MM.1S (cell line): ENCODE data around the gene TMEM225B.
A peak's percentile ranks its signal among the peaks of the same experiment; 100 is the strongest.
"Not testable (repeated sequence)": the region's sequence is repeated elsewhere in the genome, so short reads cannot be mapped to it uniquely, and the experiment has no call there.

Source experiments
- DNase-seq: peaks from one replicate; pipeline ENCODE4 v3.0.0-alpha.2; 2015
- H2AFZ ChIP-seq: fragments of 300-600 bp; sonication (generic); 2 replicates; pipeline ENCODE4 v1.6.0; 2016; ENCODE audit warnings: antibody characterized with exemption, low read length
- H3F3A ChIP-seq: fragments of 300-600 bp; sonication (generic); 2 replicates; pipeline ENCODE4 v1.6.1; 2016; ENCODE audit warnings: mild to moderate bottlenecking, antibody characterized with exemption, low read length, moderate library complexity, mixed read lengths; ENCODE audit not compliant: insufficient read depth
- H3K27ac ChIP-seq: fragments of 300-600 bp; sonication (generic); 2 replicates; pipeline ENCODE4 v1.5.1; 2016; ENCODE audit warnings: mild to moderate bottlenecking, low read length
- H3K27me3 ChIP-seq: fragments of 300-600 bp; sonication (generic); replicated peaks from 2 replicates; pipeline ENCODE4 v1.6.0; 2016; ENCODE audit warnings: low read length; ENCODE audit not compliant: insufficient read depth
- H3K36me3 ChIP-seq: fragments of 300-600 bp; sonication (generic); replicated peaks from 2 replicates; pipeline ENCODE4 v1.6.1; 2016; ENCODE audit warnings: mild to moderate bottlenecking, low read length, mixed read lengths; ENCODE audit not compliant: insufficient read depth
- H3K4me1 ChIP-seq: fragments of 300-600 bp; sonication (generic); 2 replicates; pipeline ENCODE4 v1.6.1; 2016; ENCODE audit warnings: low read length, mixed read lengths
- H3K4me2 ChIP-seq: fragments of 300-600 bp; sonication (generic); 2 replicates; pipeline ENCODE4 v1.6.0; 2016; ENCODE audit warnings: low read depth, low read length
- H3K4me3 ChIP-seq: fragments of 300-600 bp; sonication (generic); 2 replicates; pipeline ENCODE4 v1.5.1; 2016; ENCODE audit warnings: low read length, mixed read lengths
- H3K79me2 ChIP-seq: fragments of 300-600 bp; sonication (generic); 2 replicates; pipeline ENCODE4 v1.6.1; 2016; ENCODE audit warnings: mixed run types, low read length, mixed read lengths
- H3K9ac ChIP-seq: fragments of 300-600 bp; sonication (generic); 2 replicates; pipeline ENCODE4 v1.6.1; 2016; ENCODE audit warnings: low read length, mixed read lengths
- H3K9me2 ChIP-seq: fragments of 300-600 bp; sonication (generic); replicated peaks from 2 replicates; pipeline ENCODE4 v1.6.1; 2016; ENCODE audit warnings: mild to moderate bottlenecking, low read length, mixed read lengths; ENCODE audit not compliant: insufficient read depth
- H3K9me3 ChIP-seq: fragments of 300-600 bp; sonication (generic); replicated peaks from 2 replicates; pipeline ENCODE4 v1.6.1; 2016; ENCODE audit warnings: mild to moderate bottlenecking, low read length, mixed read lengths; ENCODE audit not compliant: insufficient read depth
- H4K20me1 ChIP-seq: fragments of 300-600 bp; sonication (generic); 2 replicates; pipeline ENCODE4 v1.6.1; 2016; ENCODE audit warnings: mild to moderate bottlenecking, low read length, moderate library complexity, mixed read lengths; ENCODE audit not compliant: insufficient read depth
- CTCF ChIP-seq: fragments of 300-600 bp; sonication (generic); IDR thresholded peaks from 2 replicates; pipeline ENCODE4 v1.5.1; 2016; ENCODE audit warnings: antibody characterized with exemption, low read length, mixed read lengths
- EZH2 ChIP-seq: fragments of 300-600 bp; sonication (generic); optimal IDR thresholded peaks from 2 replicates; pipeline ENCODE3; 2017; ENCODE audit warnings: low read depth, mild to moderate bottlenecking, antibody characterized with exemption, low read length, mixed read lengths
- EZH2phosphoT487 ChIP-seq: fragments of 300-600 bp; sonication (generic); IDR thresholded peaks from 2 replicates; pipeline ENCODE4 v1.6.1; 2018; ENCODE audit warnings: antibody characterized with exemption, low read length

The TMEM225B gene

GRCh38 chr7:99597762-99598501 lies at the start of gene TMEM225B:
Gene TMEM225B (plus strand): TSS chr7:99598267. CDS start chr7:99604389, 6,122 bp downstream.
- Histone ChIP-seq H3K27me3 (no peaks in the 10 kb centered on the region), H3K4me1 (no peaks in the 10 kb centered on the region), H3K79me2 (no peaks in the 10 kb centered on the region), H4K20me1 (no peaks in the 10 kb centered on the region), H3K36me3 (no peaks in the 10 kb centered on the region), H3K9me3 (no peaks in the 10 kb centered on the region), H3K9ac (no peak within 1 kb of the TSS), H3K4me3 (no peak within 1 kb of the TSS), H3K9me2 (no peaks in the 10 kb centered on the region), H3K4me2 (no peak within 1 kb of the TSS), H3K27ac (no peak within 1 kb of the TSS), H3F3A (no peaks in the 10 kb centered on the region), H2AFZ (no peak within 1 kb of the TSS)
- TF ChIP-seq EZH2: no peak
- no peak for TF ChIP-seq CTCF
- TF ChIP-seq EZH2phosphoT487: no peak
- DNase-seq: no peak

- not testable (repeated sequence) for H3K9me2 ChIP-seq, H3K27me3 ChIP-seq, H3F3A ChIP-seq, H3K9me3 ChIP-seq, H3K36me3 ChIP-seq, H3K9ac ChIP-seq, DNase-seq, H3K27ac ChIP-seq, H3K79me2 ChIP-seq, H3K4me1 ChIP-seq, H3K4me3 ChIP-seq, H3K4me2 ChIP-seq, H4K20me1 ChIP-seq, H2AFZ ChIP-seq
Measured at GRCh38 chr7:99549545-99549944, 48.5 kb upstream of the TMEM225B start.

GRCh38 chr7:99551334-99551733 lies 46.7 kb upstream of the TMEM225B start:
- Histone ChIP-seq H3K36me3 (no peaks in the 10 kb centered on the region), H3K4me2 (peak overlapping the region; percentile 65), H4K20me1 (no peaks in the 10 kb centered on the region), H3K79me2 (peaks cover 6% of the 10 kb centered on the region), H3K4me3 (peak overlapping the region; percentile 99), H3K4me1 (no peaks in the 10 kb centered on the region; the same call in 1 of the 2 replicates), H3F3A (no peaks in the 10 kb centered on the region), H3K9ac (peak overlapping the region; percentile 83), H3K9me2 (no peaks in the 10 kb centered on the region), H3K27ac (no peak overlapping the region), H3K27me3 (no peaks in the 10 kb centered on the region), H2AFZ (peak overlapping the region; percentile 100), H3K9me3 (no peaks in the 10 kb centered on the region)
- no peak for DNase-seq
- TF ChIP-seq EZH2: no peak
- TF ChIP-seq EZH2phosphoT487: no peak
- no peak for TF ChIP-seq CTCF

GRCh38 chr7:99551767-99552463 lies 46.2 kb upstream of the TMEM225B start, which contains the start of gene FAM200A:
Gene FAM200A (minus strand): TSS chr7:99552114. CDS start chr7:99548407, 3,707 bp downstream.
- no peaks in the 10 kb centered on the region for H4K20me1 ChIP-seq
- TF ChIP-seq EZH2phosphoT487: no peak
- no peak for TF ChIP-seq CTCF
- no peak for TF ChIP-seq EZH2
- no peak within 1 kb of the TSS; the same call in 1 of the 2 replicates for H3K27ac ChIP-seq
- H3K4me2 ChIP-seq: peak within 1 kb of the TSS; percentile 65
- H3K27me3 ChIP-seq: no peaks in the 10 kb centered on the region
- peaks cover 6% of the 10 kb centered on the region for H3K79me2 ChIP-seq
- peak within 1 kb of the TSS; percentile 100 for H2AFZ ChIP-seq
- H3K9me3 ChIP-seq: no peaks in the 10 kb centered on the region
- H3F3A ChIP-seq: no peaks in the 10 kb centered on the region
- H3K4me3 ChIP-seq: peak within 1 kb of the TSS; percentile 99
- no peaks in the 10 kb centered on the region for H3K36me3 ChIP-seq
- H3K9me2 ChIP-seq: no peaks in the 10 kb centered on the region
- H3K4me1 ChIP-seq: no peaks in the 10 kb centered on the region; the same call in 1 of the 2 replicates
- peak within 1 kb of the TSS; percentile 83 for H3K9ac ChIP-seq
- peak; percentile 93 for DNase-seq
